ENCODE measurements around the gene WDCP.
A peak's percentile ranks its signal among the peaks of the same experiment; 100 is the strongest.
"Not testable (repeated sequence)": the region's sequence is repeated elsewhere in the genome, so short reads cannot be mapped to it uniquely, and the experiment has no call there.

The WDCP gene

DNA sequence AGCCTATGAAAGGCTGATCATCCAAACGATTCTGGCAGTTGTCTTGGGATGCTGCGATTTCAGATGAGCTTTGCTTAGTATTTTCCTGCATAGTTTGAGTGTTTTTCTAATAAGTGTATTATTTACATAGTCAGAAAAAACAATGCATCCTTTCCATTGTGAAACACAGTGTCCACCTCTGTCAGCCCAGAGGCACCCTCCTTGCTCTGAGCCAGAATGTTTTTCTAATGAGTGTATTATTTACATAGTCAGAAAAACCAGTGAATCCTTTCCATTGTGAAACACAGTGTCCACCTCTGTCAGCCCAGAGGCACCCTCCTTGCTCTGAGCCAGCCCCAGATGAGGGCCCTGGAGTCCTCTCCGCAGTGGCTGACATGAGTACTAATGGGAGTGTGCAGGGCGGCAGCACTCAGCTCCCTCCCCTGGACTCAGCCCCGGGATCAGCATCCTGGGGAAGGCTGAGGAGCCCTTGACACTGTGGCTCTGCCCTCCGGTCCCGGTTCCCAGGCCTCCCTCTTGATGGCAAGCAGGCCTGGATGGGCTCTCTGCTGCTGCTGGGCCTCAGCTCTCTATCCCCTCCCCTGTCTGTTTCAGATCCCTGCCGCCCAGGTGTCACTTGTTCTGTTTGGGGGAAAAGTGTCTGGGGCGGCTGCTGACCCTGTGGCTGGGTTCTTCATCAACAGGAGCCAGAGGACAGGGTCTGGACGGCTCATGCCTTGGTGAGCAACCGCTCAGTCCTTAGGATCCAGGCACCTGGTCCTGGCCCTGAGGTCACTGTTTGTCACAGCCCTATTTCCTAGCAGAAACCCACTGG, 31.4 kb downstream of the WDCP start:
- DNase-seq (ENCODE audit: low spot score): no peak
- TF ChIP-seq, protein P1, sequence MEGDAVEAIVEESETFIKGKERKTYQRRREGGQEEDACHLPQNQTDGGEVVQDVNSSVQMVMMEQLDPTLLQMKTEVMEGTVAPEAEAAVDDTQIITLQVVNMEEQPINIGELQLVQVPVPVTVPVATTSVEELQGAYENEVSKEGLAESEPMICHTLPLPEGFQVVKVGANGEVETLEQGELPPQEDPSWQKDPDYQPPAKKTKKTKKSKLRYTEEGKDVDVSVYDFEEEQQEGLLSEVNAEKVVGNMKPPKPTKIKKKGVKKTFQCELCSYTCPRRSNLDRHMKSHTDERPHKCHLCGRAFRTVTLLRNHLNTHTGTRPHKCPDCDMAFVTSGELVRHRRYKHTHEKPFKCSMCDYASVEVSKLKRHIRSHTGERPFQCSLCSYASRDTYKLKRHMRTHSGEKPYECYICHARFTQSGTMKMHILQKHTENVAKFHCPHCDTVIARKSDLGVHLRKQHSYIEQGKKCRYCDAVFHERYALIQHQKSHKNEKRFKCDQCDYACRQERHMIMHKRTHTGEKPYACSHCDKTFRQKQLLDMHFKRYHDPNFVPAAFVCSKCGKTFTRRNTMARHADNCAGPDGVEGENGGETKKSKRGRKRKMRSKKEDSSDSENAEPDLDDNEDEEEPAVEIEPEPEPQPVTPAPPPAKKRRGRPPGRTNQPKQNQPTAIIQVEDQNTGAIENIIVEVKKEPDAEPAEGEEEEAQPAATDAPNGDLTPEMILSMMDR (IDR thresholded peaks at IDR 0.05; ENCODE audit: extremely low read depth, missing control alignments): no peak

DNA sequence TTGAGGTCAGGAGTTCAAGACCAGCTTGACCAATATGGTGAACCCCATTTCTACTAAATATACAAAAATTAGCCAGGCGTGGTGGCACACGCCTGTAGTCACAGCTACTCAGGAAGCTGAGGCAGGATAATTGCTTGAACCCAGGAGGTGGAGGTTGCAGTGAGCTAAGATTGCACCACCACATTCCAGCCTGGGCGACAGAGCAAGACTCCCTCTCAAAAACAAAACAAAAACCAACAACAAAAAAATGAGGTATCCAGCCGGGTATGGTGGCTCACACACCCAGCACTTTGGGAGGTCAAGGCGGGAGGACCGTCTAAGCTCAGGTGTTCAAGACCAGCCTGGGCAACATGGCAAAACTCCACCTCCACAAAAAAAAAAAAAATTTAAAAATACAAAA, 32.3 kb downstream of the WDCP start:
- DNase-seq (ENCODE audit: low spot score): not testable (repeated sequence)

DNA sequence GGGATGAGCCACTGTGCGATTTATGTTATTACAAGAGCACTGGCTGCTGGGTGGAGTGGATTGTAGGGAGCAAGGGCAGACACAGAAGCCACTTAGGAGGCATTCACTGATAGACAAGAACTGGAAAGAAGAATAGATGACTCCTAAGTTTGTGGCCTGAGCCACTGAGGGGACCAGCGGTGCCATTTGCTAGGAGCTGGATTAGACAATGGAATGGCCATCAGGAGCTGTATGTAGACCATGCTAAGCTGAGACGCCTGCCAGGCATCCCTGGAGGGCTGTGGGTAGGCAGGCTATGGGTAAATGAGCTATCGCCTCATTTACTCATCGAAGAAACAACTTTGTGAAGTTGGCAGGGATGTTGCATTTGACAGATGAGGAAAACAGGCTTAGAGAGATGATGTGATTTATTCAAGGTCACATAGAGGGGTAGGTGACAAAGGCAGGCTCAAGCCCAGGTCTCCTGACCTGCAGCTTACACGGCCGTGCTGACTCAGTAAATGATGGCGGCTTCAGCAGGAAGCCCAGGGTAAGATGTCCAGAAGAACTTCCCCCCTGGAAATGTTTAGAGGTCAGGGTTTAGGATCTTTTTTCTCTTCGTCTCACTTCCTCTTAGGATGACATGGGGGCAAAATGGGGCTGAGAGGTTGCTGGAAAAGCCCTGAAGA, 34.5 kb downstream of the WDCP start:
- TF ChIP-seq, protein P1 (IDR thresholded peaks at IDR 0.05; ENCODE audit: extremely low read depth, missing control alignments): no peak
- DNase-seq (ENCODE audit: low spot score): no peak

DNA sequence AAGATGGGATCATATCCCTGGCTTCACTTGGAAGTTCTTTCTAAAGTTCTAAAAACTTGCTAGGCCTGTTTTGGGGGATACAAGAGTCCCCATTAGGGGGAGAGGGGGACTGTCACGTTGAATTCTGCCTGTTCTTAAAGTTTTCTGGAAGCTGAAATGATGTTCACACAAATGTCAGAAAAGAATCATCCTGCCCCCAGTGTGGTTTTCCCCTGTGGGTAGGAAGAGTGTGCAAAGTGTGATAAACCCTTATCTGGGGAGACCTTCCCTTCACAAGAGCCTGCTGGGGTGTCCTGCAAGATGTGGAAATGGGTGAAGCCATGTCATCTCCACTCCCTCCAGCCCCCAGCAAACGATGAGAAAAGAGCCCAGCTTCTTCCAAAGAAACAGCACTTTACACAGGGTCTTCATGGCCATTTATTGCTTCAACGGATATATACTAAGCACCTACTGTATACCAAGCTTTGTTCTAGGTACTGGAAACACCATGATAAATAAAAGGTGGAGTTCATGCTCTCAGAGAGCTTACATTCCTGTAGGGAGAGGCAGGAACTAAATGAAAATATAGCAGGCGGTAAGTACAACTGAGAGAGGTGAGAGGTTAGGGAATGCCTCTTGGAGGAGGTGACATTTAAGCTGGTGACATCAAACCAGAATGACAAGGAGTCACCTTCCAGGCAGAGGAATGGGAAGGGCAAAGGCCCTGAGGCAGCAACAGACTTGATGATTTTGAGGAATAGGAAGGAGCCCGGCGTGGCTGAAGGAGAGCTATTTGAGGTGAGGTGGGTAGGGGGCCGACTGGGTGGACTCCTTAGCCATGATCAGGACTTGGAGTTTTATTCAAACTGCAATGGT, 35.7 kb downstream of the WDCP start:
- TF ChIP-seq, protein P1 (IDR thresholded peaks at IDR 0.05; ENCODE audit: extremely low read depth, missing control alignments): no peak
- no peak for DNase-seq (ENCODE audit: low spot score)

DNA sequence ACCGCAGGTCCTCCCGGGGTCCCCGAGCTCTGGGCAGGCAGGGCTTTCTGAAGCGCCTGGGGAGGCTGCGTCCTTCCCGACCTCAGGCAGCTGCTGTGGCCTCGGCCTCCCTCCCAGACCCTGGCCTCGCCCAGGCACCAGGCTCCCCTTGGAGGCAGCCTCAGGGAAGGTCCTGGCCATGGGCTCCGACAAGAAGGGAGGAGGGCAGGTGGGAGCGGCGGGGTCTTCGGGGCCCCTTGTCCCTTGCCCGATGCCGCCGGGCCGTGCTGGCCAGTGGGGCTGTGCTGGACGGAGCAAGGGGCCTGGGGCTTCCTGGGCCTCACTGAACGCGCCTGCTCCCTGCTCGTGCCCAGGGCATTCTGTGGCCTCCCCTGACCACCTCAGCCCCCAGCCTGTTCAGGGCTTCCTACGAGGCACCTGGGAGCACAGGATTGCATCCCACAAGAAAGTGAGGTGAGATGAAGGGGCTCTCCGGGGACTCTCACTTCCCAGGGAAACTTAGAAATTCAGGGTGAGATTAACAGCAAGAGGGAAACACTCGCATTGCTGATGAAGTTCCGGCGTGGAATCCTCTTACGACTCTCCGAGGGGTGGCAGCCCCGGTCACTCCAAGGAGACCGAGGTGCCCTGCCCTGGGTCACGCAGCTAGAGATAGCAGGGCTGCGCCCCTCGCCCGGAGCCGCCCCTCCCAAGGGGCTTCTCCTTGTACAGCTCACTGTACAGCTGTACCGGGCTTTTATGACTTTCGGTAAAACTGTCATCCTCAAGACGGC, 36.5 kb downstream of the WDCP start:
- DNase-seq (ENCODE audit: low spot score): no peak
- TF ChIP-seq, protein P1 (IDR thresholded peaks at IDR 0.05; ENCODE audit: extremely low read depth, missing control alignments): no peak

DNA sequence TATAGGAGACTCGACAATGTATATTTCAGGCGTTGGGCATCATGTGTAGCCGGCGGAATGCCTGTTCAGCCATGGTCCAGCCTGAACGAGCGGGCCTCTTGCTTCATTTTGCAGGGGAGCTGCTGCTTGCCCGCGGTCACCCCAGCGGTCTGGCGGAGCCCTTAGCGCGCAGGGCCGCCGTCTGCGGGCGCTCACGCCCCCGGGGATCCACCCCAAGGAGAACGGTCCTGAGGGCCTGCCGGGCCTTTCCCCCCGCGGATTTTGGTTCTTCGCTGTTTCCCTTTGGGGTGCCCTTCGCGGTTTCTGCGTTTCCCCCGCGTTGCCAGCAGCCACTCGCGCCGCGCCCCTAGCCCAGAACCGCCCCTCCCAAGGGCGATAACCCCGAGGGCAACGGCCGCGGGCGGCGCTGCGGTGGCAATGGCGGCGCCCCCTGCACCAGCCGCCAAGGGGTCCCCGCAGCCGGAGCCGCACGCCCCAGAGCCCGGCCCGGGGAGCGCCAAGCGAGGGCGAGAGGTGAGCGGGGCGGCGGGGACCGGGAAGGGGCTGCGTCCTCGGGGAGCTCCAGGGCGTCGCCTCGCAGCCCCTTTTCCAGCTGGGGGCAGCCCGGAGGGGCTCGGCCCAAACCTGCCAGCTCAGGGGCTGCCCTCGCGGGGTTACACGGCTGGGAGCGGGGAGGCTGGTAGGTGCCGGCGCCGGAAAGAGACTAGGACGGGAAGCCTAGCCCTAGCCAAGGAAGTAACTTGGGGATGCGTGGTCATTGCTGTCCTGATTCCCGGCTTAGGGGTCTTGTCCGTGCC, 37.3 kb downstream of the WDCP start, which contains the start of gene MFSD2B:
MFSD2B (plus strand) TSS at position 406 of the 797 bp plus-strand sequence; CDS start at position 418, 12 bp downstream.
- TF ChIP-seq, protein P1 (IDR thresholded peaks at IDR 0.05; ENCODE audit: extremely low read depth, missing control alignments): no peak
- peak; percentile 58 for DNase-seq (ENCODE audit: low spot score)

DNA sequence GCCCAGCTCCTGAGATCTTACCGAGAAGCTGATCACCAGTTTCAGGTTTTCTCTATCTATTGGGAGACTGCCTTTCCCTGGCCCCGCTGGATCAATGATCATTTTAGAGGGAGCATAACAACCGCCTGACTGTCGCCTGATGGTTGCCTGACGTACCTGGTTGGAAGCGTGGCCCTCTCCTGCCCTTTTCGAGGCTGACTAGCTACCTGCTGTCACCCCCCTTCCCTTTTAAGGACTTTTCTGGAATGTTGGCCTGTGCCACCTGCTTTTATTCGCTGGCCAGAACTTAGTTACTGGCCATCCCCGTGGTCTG, 37.9 kb downstream of the WDCP start:
- TF ChIP-seq, protein P1 (IDR thresholded peaks at IDR 0.05; ENCODE audit: extremely low read depth, missing control alignments): no peak
- DNase-seq (ENCODE audit: low spot score): no peak
